ENCODE results near the gene TCHH.

Gene TCHH

DNA sequence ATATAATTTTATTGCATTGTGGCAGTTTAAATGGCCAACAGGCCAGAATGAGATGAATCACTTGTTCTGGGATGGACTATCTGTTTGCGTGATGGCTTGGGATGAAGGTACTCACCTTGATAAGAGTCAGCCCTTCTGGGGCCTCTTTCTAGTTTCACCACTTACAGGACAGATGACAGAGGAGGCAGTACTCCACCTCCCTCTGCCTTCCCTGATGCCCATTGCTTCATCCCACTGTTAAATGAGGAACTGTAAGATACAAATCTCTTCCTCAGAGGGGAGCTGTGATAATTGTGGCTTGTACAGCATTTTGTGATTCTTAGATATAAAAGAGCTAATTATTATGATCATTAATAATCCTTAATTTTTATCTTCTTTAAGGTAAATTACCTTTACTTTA, 3.7 kb upstream of the TCHH start:
- Mint-ChIP-seq H3K27ac (no peak overlapping the region), H3K4me1 (no peaks in the 10 kb centered on the region), H3K4me3 (no peak overlapping the region), H3K9me3 (peaks cover 32% of the 10 kb centered on the region), H3K27me3 (ENCODE audit: low read depth, poor library complexity) (no peaks in the 10 kb centered on the region), H3K36me3 (ENCODE audit: low read depth) (no peaks in the 10 kb centered on the region)
- TF ChIP-seq, protein P1, sequence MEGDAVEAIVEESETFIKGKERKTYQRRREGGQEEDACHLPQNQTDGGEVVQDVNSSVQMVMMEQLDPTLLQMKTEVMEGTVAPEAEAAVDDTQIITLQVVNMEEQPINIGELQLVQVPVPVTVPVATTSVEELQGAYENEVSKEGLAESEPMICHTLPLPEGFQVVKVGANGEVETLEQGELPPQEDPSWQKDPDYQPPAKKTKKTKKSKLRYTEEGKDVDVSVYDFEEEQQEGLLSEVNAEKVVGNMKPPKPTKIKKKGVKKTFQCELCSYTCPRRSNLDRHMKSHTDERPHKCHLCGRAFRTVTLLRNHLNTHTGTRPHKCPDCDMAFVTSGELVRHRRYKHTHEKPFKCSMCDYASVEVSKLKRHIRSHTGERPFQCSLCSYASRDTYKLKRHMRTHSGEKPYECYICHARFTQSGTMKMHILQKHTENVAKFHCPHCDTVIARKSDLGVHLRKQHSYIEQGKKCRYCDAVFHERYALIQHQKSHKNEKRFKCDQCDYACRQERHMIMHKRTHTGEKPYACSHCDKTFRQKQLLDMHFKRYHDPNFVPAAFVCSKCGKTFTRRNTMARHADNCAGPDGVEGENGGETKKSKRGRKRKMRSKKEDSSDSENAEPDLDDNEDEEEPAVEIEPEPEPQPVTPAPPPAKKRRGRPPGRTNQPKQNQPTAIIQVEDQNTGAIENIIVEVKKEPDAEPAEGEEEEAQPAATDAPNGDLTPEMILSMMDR (IDR thresholded peaks at IDR 0.05): no peak
- DNase-seq: no peak

DNA sequence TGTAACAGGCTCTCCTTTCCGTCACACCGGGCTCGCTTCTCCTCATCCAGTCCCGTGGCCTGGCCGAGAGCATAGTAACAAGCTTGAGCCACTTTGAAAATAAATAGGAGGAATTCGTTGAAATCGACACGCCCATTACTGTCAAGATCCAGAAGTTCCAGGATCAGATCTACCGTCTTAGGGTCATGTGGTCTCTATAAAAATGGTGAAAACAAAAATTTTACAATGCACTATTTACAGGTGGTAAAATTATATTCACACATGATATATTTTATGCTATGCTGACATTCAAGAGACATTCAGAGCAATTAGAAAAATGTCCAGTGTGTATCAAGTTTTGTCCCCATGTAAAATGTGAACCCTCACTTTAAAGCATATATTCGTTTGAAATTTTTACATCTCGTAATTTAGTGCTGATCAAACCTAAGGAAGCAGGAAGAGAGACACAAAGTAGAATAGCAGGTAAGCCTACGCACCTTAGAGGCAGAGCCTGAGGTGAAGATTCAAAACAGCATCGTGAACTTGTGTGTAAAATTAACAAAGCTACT, 2.3 kb downstream of the TCHH start:
- no peaks in the 10 kb centered on the region for H3K4me1 Mint-ChIP-seq
- no peak overlapping the region for H3K4me3 Mint-ChIP-seq
- no peaks in the 10 kb centered on the region for H3K36me3 Mint-ChIP-seq (ENCODE audit: low read depth)
- DNase-seq: no peak
- H3K9me3 Mint-ChIP-seq: peaks cover 14% of the 10 kb centered on the region
- TF ChIP-seq, protein P1 (IDR thresholded peaks at IDR 0.05): no peak
- H3K27me3 Mint-ChIP-seq (ENCODE audit: low read depth, poor library complexity): no peaks in the 10 kb centered on the region
- no peak overlapping the region for H3K27ac Mint-ChIP-seq

DNA sequence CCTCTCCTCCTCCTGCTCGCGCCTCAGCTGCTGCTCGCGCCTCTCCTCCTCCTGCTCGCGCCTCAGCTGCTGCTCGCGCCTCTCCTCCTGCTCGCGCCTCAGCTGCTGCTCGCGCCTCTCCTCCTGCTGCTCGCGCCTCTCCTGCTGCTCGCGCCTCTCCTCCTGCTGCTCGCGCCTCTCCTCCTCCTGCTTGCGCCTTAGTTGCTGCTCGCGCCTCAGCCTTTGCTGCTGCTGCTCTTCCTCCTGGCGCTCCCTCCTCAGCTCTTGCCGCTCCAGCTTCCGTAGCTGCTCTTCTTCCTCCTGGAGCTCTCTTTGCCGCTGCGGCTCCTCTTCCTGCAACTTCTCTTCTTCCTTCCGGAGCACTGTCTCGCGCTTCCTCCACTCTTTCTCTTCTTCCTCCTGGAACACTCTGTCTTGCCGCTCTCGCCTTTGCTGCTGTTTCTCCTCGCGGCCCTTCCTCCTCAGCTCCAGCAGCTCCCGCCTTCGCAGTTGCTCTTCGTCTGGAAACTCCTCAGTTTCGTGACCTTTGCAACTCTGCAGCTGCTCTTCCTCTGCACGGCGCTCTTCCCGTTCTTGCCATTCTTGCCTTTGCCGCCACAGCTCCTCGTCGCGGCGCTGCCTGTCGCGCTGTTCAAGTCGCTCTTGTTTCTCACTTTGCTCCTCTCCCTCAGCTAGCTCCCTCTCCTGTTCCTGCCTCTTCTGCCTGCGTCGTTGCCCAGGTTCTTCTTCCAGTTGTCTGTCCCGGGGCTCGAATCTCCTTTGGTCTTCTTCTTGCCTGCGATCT, 3.0 kb downstream of the TCHH start:
- Mint-ChIP-seq H3K27ac (no peak overlapping the region), H3K36me3 (ENCODE audit: low read depth) (no peaks in the 10 kb centered on the region), H3K4me1 (no peaks in the 10 kb centered on the region), H3K27me3 (ENCODE audit: low read depth, poor library complexity) (no peaks in the 10 kb centered on the region), H3K4me3 (no peak overlapping the region), H3K9me3 (peaks cover 14% of the 10 kb centered on the region)
- TF ChIP-seq, protein P1 (IDR thresholded peaks at IDR 0.05): no peak
- DNase-seq: no peak

GRCh38 chr1:152111515-152111968, 3.7 kb downstream of the TCHH start:
- H3K27ac Mint-ChIP-seq: no peak overlapping the region
- no peaks in the 10 kb centered on the region for H3K4me1 Mint-ChIP-seq
- H3K36me3 Mint-ChIP-seq (ENCODE audit: low read depth): no peaks in the 10 kb centered on the region
- no peak overlapping the region for H3K4me3 Mint-ChIP-seq
- no peak for DNase-seq
- TF ChIP-seq, protein P1 (IDR thresholded peaks at IDR 0.05): no peak
- H3K27me3 Mint-ChIP-seq (ENCODE audit: low read depth, poor library complexity): peaks cover under 1% of the 10 kb centered on the region
- H3K9me3 Mint-ChIP-seq: peaks cover 10% of the 10 kb centered on the region

- peak; percentile 10 for DNase-seq
- Mint-ChIP-seq H3K9me3 (peaks cover 10% of the 10 kb centered on the region), H3K4me1 (no peaks in the 10 kb centered on the region), H3K27me3 (ENCODE audit: low read depth, poor library complexity) (peaks cover 6% of the 10 kb centered on the region), H3K27ac (no peak overlapping the region), H3K4me3 (no peak overlapping the region), H3K36me3 (ENCODE audit: low read depth) (no peaks in the 10 kb centered on the region)
- TF ChIP-seq, protein P1 (IDR thresholded peaks at IDR 0.05): no peak
Observed at GRCh38 chr1:152110860-152111514, 4.3 kb downstream of the TCHH start.
